GM19238 (cell line): ENCODE results near the gene NAB1.

ENCODE experiments used
- DNase-seq: peaks from one replicate; pipeline ENCODE4 v3.0.0; 2011; ENCODE audit warnings: low spot score; ENCODE audit not compliant: insufficient read length

Gene NAB1

DNA sequence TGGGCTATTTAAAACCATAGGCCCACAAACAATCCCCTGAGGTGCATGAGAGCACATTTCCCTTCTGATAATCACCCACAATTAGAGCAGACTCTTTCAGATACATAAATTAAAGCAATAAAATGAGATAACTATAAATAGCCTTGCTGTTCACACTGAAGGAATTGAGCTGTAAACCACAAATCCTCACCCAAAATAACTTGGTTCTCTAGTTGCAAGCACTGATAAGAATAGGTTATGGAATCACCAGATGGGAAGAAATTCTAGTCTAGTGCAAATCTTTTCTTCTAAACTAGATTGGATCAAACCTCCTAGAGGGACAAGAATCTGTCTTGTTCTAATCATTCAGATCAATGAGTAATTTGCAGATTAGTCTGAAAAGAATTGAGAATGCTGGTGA, 64.6 kb downstream of the NAB1 start:
- no peak for DNase-seq

DNA sequence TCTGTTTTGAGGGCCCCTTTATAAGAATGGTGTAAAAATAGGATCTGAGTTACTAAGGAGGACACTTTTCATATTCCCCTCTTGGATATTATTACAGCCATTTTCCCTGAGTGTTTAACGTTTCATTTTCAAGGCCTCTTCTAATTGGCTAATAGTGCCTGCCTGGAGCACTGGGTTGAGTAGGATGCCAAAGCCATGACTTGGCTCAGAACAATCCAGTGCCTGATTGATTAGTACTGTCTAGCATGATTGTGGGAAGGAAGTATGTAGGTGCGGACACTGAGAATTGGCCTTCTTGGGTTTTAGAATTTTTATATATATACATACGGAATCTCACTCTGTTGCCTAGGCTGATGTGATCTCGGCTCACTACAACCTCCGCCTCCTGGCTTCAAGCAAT, 66.1 kb downstream of the NAB1 start:
- DNase-seq = no peak

GRCh38 chr2:190716176-190716807, 67.4 kb downstream of the NAB1 start:
- no peak for DNase-seq

DNA sequence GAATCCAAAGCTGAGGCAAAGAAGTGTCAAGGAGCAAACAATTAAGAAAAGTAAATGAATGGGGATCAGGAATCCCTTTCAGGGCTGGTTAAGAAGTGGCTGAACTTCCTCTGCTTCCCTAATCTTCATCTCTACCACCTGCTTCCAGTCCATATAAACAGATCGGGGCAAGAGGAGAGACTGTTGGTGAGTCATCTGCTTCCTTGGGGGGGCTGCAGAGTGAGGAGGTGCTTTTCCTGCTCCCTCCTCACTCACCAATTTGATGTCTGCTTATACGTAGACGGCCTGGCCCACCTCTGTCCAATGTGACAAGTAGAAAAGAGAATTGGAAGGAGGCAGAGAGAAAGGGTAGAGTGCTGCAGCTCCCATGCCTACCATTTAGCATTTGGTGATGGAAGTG, 68.4 kb downstream of the NAB1 start:
- DNase-seq = no peak

DNA sequence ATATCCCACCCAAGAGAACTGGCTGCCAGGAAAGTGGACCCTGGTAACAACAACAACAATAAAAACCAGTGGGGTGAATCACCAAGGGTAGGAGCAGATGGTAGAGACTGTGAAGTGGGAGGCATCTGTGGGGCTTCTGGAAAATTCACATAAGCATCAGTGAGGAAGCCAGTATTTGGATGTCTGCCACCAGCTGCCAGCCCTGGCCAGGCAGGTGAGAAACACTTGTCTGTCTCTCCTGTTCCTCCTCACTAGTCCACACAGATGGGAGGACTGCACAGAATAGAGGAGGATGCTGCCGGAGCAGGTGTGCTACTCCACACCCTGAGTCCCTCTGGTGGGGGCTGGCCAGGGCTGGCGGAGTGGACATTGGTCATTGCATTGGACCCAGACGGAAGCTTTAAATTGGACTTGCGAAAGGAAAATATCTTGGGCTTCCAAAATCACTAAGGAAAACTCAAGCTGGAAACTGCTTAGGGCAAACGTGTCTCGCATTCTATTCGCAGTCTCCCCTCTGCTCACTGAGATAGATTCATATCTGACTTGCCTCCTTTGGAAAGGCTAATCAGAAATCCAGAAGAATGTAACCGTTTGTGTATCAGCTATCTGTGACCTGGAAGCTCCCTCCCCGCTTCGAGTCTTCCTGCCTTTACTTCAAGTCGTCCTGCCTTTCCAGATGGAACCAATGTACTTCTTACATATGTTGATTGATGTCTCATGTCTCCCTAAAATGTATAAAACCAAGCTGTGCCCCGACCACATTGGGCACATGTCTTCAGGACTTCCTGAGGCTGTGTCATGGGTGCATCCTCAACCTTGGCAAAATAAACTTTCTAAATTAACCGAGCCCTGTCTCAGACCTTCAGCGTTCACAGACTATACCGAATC, 69.1 kb downstream of the NAB1 start:
- DNase-seq = no peak

- peak; percentile 14 for DNase-seq
Observed at GRCh38 chr2:190718652-190719526, 70.0 kb downstream of the NAB1 start.

DNA sequence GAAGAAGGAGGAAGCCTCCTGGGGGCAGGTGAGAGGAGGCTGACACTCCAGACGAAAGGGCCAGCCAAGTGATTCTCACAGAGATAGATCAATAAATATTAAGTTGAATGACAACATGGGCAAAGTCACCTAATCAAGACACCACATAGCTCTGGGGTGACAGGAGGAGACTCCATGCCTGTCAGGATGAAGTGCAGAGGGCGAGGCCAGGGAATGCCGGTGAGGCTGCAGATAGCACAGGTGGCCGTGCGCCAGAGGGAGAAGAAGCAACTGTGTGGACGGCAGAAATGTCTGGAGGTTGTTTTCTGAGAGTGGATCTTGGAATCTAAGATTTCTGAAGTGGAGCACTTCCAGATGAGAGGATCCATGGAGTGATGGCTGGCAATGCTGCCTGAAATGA, 71.4 kb downstream of the NAB1 start:
- DNase-seq = no peak

DNA sequence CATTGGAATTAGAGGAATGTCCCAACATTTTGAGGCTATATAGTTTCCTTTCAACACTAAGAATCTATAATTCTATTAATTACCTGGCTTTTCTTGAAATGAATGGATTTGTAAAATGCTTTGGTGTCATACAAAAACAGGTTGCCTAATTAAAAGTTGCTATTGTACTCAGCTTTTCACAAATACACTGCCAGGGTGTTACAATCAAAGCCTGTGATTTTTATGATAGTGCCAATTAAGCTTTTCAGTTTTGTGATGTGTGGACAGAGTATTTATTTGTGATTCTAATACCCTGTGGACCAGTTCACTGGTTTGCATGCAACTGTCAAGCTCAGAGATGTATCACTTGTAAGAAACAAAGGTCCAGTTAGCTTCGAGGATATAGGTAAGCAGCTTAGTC, 71.8 kb downstream of the NAB1 start:
- no peak for DNase-seq

GRCh38 chr2:190722061-190722759, 73.3 kb downstream of the NAB1 start:
- DNase-seq = peak; percentile 12

- no peak for DNase-seq
Observed at GRCh38 chr2:190722835-190723234, 74.0 kb downstream of the NAB1 start.

GRCh38 chr2:190723397-190724090, 74.7 kb downstream of the NAB1 start:
- DNase-seq = no peak

DNA sequence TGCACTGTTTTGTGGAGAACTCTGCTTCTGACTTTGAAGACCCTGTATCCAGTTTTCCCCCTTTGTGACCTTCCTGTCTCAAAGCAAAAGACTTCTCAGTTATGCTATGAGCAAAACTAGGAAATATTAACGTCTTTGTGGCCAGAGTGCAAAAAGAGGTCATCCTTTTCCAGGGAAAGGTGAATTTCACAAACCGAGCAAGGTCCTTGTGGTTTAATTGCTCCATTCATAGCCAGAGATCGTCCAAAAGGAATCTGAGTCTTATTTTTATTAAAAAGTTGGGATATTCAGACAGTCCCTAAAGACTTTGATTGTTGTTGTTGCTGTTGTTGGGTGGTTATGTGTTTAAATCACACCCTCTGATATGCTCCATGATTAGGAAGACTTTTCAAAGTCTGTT, 77.4 kb downstream of the NAB1 start:
- no peak for DNase-seq

DNA sequence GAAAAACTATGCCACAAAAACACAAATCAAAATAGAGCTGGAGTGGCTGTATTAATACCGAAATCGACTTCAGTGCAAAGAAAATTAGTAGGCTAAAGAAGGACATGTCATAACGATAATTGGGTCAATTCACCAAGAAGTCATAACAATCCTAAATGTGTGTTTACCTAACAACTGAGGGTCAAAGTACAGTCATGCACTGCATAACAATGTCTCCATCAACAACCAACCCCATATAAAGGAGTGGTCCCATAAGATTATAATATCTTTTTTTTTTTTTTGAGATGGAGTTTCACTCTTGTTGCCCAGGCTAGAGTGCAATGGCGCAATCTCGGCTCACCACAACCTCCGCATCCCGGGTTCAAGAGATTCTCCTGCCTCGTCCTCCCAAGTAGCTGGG, 87.5 kb downstream of the NAB1 start:
- DNase-seq = no peak

GRCh38 chr2:190740449-190740848, 91.6 kb downstream of the NAB1 start:
- DNase-seq = no peak
